ENCODE data around the gene PNMA6F.

DNA sequence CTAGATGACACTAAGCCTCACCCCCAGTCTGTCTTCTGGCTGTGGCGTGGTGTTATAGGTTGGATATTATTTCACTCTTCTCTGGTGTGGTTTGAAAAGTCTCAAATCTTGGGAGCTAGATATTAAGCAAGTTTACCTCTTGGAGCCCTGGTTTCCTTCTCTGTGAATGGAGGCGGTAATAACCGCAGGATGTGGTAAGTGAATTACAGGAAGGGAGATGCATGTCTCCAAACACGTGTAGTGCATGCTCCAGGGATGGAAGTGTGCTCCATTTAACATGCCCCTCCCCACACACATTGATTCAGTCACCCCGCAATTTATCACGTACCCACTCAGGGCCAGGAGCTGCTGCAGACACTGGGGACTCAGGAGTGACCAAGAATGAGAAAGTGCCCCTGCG is 17.3 kb upstream of the PNMA6F start:
- no peak for TF ChIP-seq CTCF (IDR thresholded peaks at IDR 0.05; ENCODE audit: insufficient read depth, low read depth, low read length)
- TF ChIP-seq EZH2 (IDR thresholded peaks at IDR 0.05; ENCODE audit: insufficient read depth, low read length) = no peak

Data from astrocyte (in vitro differentiated cells and primary cell).